Duodenal mucosa (tissue), 2 donors: ENCODE data around the gene CRIP1.

Source experiments
- H3K27ac ChIP-seq: one replicate; pipeline ENCODE4 v1.7.0; 2013; ENCODE audit warnings: low read depth, low read length
- H3K27me3 ChIP-seq, 2 donors: one replicate each; pipeline ENCODE4 v1.7.0; 2013; ENCODE audit warnings: low read length in 2 of 2, control low read depth in 1 of 2; ENCODE audit not compliant: insufficient read depth in 2 of 2, control insufficient read depth in 1 of 2
- H3K36me3 ChIP-seq, 2 donors: one replicate each; pipeline ENCODE4 v1.7.0; 2013; ENCODE audit warnings: low read length in 2 of 2, control low read depth in 1 of 2; ENCODE audit not compliant: insufficient read depth in 2 of 2, control insufficient read depth in 1 of 2
- H3K4me1 ChIP-seq, 2 donors: one replicate each; pipeline ENCODE4 v1.7.0; 2013; ENCODE audit warnings: low read length in 2 of 2, control low read depth in 1 of 2; ENCODE audit not compliant: insufficient read depth in 2 of 2, control insufficient read depth in 1 of 2
- H3K4me3 ChIP-seq, 2 donors: one replicate each; pipeline ENCODE4 v1.7.0; 2013; ENCODE audit warnings: low read length in 2 of 2, low read depth in 1 of 2
- H3K9ac ChIP-seq, 2 donors: one replicate each; pipeline ENCODE4 v1.7.0; 2013; ENCODE audit warnings: low read length in 2 of 2, low read depth in 1 of 2
- H3K9me3 ChIP-seq, 2 donors: one replicate each; pipeline ENCODE4 v1.7.0; 2013; ENCODE audit warnings: low read length in 2 of 2, control low read depth in 1 of 2; ENCODE audit not compliant: control insufficient read depth in 1 of 2

Gene CRIP1

GRCh38 chr14:105444859-105445258 lies 41.8 kb upstream of the CRIP1 start:
- Histone ChIP-seq H3K27ac (no peak overlapping the region), H3K36me3 (peaks cover 0 to 17% of the 10 kb centered on the region in 2 donors), H3K9me3 (no peaks in the 10 kb centered on the region), H3K27me3 (no peaks in the 10 kb centered on the region), H3K4me1 (no peaks in the 10 kb centered on the region), H3K4me3 (no peak overlapping the region), H3K9ac (no peak overlapping the region)

- H3K36me3 ChIP-seq = peaks cover 0 to 18% of the 10 kb centered on the region in 2 donors
These were observed 41.4 kb upstream of the CRIP1 start for GRCh38 chr14:105445290-105445689.

GRCh38 chr14:105445901-105446845 lies 40.5 kb upstream of the CRIP1 start:
- Histone ChIP-seq H3K9me3 (no peaks in the 10 kb centered on the region), H3K4me1 (no peaks in the 10 kb centered on the region), H3K9ac (no peak overlapping the region), H3K27me3 (no peaks in the 10 kb centered on the region), H3K27ac (no peak overlapping the region), H3K4me3 (no peak overlapping the region), H3K36me3 (peaks cover 0 to 21% of the 10 kb centered on the region in 2 donors)

More at GRCh38 chr14:105445290-105445689, 41.4 kb upstream of the CRIP1 start:
- Histone ChIP-seq H3K27ac (no peak overlapping the region), H3K4me1 (no peaks in the 10 kb centered on the region), H3K9me3 (no peaks in the 10 kb centered on the region), H3K27me3 (no peaks in the 10 kb centered on the region), H3K9ac (no peak overlapping the region), H3K4me3 (no peak overlapping the region)

GRCh38 chr14:105446971-105447370 lies 39.7 kb upstream of the CRIP1 start:
- Histone ChIP-seq H3K4me1 (no peaks in the 10 kb centered on the region), H3K27me3 (no peaks in the 10 kb centered on the region), H3K27ac (no peak overlapping the region), H3K36me3 (peaks cover 0 to 26% of the 10 kb centered on the region in 2 donors), H3K4me3 (no peak overlapping the region), H3K9ac (no peak overlapping the region), H3K9me3 (no peaks in the 10 kb centered on the region)

GRCh38 chr14:105447651-105448640 lies 38.7 kb upstream of the CRIP1 start:
- H3K27ac ChIP-seq = no peak overlapping the region
- no peak overlapping the region for H3K4me3 ChIP-seq
- no peak overlapping the region for H3K9ac ChIP-seq
- no peaks in the 10 kb centered on the region for H3K9me3 ChIP-seq
- H3K36me3 ChIP-seq = peaks cover 0 to 29% of the 10 kb centered on the region in 2 donors
- no peaks in the 10 kb centered on the region for H3K4me1 ChIP-seq
- H3K27me3 ChIP-seq = no peaks in the 10 kb centered on the region

GRCh38 chr14:105448706-105449111 lies 38.0 kb upstream of the CRIP1 start:
- Histone ChIP-seq H3K9me3 (no peaks in the 10 kb centered on the region), H3K36me3 (peaks cover 0 to 28% of the 10 kb centered on the region in 2 donors), H3K27ac (no peak overlapping the region), H3K4me3 (no peak overlapping the region), H3K9ac (no peak overlapping the region), H3K27me3 (no peaks in the 10 kb centered on the region), H3K4me1 (no peaks in the 10 kb centered on the region)

GRCh38 chr14:105449276-105450122 lies 37.2 kb upstream of the CRIP1 start:
- no peaks in the 10 kb centered on the region for H3K9me3 ChIP-seq
- no peaks in the 10 kb centered on the region for H3K27me3 ChIP-seq
- H3K4me1 ChIP-seq = no peaks in the 10 kb centered on the region
- no peak overlapping the region for H3K4me3 ChIP-seq
- no peak overlapping the region for H3K9ac ChIP-seq
- H3K27ac ChIP-seq = no peak overlapping the region
- H3K36me3 ChIP-seq = peaks cover 0 to 36% of the 10 kb centered on the region in 2 donors

GRCh38 chr14:105450123-105450505 lies 36.6 kb upstream of the CRIP1 start:
- H3K27ac ChIP-seq = no peak overlapping the region
- H3K4me1 ChIP-seq = no peaks in the 10 kb centered on the region
- H3K36me3 ChIP-seq = peaks cover 0 to 38% of the 10 kb centered on the region in 2 donors
- H3K9ac ChIP-seq = no peak overlapping the region
- no peak overlapping the region for H3K4me3 ChIP-seq
- no peaks in the 10 kb centered on the region for H3K27me3 ChIP-seq
- H3K9me3 ChIP-seq = no peaks in the 10 kb centered on the region

- H3K27ac ChIP-seq = no peak overlapping the region
- no peak overlapping the region for H3K9ac ChIP-seq
- H3K9me3 ChIP-seq = no peaks in the 10 kb centered on the region
- peaks cover 0 to 47% of the 10 kb centered on the region in 2 donors for H3K36me3 ChIP-seq
- no peaks in the 10 kb centered on the region for H3K27me3 ChIP-seq
- H3K4me3 ChIP-seq = no peak overlapping the region
- no peaks in the 10 kb centered on the region for H3K4me1 ChIP-seq
These were observed 35.6 kb upstream of the CRIP1 start for GRCh38 chr14:105450864-105451720.
